Measurements from ENCODE around the gene FHL2. TPM values are rescaled to one million over a fixed set of nuclear protein-coding genes. Genes with fewer than 3 reads are reported as not detected.

Gene FHL2
- total and polyA plus RNA-seq, 2 of the 13 experiments (the other 11 are each of a cell fraction or from before 2014, with no cell fraction given) = 1.9 to 74.8 TPM

- peak; percentile 87; the same call in 1 of the 2 replicates for TF ChIP-seq ZNF232 (CRISPR knock-in tag; IDR thresholded peaks at IDR 0.05; ENCODE audit: borderline replicate concordance)
- TF ChIP-seq ZNF678 (CRISPR knock-in tag; IDR thresholded peaks at IDR 0.05) = peak; percentile 64; the same call in 1 of the 2 replicates
- no peak for TF ChIP-seq HDAC1 (CRISPR knock-in tag; IDR thresholded peaks at IDR 0.05)
- TF ChIP-seq GATAD1 (CRISPR knock-in tag; IDR thresholded peaks at IDR 0.05) = peak; percentile 43; the same call in 1 of the 2 replicates
- TF ChIP-seq, protein P1, sequence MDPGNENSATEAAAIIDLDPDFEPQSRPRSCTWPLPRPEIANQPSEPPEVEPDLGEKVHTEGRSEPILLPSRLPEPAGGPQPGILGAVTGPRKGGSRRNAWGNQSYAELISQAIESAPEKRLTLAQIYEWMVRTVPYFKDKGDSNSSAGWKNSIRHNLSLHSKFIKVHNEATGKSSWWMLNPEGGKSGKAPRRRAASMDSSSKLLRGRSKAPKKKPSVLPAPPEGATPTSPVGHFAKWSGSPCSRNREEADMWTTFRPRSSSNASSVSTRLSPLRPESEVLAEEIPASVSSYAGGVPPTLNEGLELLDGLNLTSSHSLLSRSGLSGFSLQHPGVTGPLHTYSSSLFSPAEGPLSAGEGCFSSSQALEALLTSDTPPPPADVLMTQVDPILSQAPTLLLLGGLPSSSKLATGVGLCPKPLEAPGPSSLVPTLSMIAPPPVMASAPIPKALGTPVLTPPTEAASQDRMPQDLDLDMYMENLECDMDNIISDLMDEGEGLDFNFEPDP (CRISPR knock-in tag; conservative IDR thresholded peaks at IDR 0.05) = peak; percentile 94; the same call in 1 of the 2 replicates
- TF ChIP-seq, protein P2, sequence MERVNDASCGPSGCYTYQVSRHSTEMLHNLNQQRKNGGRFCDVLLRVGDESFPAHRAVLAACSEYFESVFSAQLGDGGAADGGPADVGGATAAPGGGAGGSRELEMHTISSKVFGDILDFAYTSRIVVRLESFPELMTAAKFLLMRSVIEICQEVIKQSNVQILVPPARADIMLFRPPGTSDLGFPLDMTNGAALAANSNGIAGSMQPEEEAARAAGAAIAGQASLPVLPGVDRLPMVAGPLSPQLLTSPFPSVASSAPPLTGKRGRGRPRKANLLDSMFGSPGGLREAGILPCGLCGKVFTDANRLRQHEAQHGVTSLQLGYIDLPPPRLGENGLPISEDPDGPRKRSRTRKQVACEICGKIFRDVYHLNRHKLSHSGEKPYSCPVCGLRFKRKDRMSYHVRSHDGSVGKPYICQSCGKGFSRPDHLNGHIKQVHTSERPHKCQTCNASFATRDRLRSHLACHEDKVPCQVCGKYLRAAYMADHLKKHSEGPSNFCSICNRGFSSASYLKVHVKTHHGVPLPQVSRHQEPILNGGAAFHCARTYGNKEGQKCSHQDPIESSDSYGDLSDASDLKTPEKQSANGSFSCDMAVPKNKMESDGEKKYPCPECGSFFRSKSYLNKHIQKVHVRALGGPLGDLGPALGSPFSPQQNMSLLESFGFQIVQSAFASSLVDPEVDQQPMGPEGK (CRISPR knock-in tag; IDR thresholded peaks at IDR 0.05) = no peak; the same call in 1 of the 2 replicates
- no peak; the same call in 1 of the 2 replicates for TF ChIP-seq FOSL2 (CRISPR knock-in tag; IDR thresholded peaks at IDR 0.05)
- TF ChIP-seq, protein P3, sequence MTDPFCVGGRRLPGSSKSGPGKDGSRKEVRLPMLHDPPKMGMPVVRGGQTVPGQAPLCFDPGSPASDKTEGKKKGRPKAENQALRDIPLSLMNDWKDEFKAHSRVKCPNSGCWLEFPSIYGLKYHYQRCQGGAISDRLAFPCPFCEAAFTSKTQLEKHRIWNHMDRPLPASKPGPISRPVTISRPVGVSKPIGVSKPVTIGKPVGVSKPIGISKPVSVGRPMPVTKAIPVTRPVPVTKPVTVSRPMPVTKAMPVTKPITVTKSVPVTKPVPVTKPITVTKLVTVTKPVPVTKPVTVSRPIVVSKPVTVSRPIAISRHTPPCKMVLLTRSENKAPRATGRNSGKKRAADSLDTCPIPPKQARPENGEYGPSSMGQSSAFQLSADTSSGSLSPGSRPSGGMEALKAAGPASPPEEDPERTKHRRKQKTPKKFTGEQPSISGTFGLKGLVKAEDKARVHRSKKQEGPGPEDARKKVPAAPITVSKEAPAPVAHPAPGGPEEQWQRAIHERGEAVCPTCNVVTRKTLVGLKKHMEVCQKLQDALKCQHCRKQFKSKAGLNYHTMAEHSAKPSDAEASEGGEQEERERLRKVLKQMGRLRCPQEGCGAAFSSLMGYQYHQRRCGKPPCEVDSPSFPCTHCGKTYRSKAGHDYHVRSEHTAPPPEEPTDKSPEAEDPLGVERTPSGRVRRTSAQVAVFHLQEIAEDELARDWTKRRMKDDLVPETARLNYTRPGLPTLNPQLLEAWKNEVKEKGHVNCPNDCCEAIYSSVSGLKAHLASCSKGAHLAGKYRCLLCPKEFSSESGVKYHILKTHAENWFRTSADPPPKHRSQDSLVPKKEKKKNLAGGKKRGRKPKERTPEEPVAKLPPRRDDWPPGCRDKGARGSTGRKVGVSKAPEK (CRISPR knock-in tag; IDR thresholded peaks at IDR 0.05; ENCODE audit: borderline replicate concordance) = no peak
- peak; percentile 59; the same call in 1 of the 2 replicates for TF ChIP-seq ZNF572 (CRISPR knock-in tag; IDR thresholded peaks at IDR 0.05)
- 0 out of 2 replicates have a peak, but pooled peaks have one; percentile 35 for TF ChIP-seq ZNF713 (CRISPR knock-in tag; IDR thresholded peaks at IDR 0.05)
- TF ChIP-seq NFYB (CRISPR knock-in tag; IDR thresholded peaks at IDR 0.05) = no peak
- no peak for TF ChIP-seq EED (CRISPR knock-in tag; IDR thresholded peaks at IDR 0.05)
- peak; percentile 62 for TF ChIP-seq ZNF777 (CRISPR knock-in tag; IDR thresholded peaks at IDR 0.05)
- no peak for TF ChIP-seq HBP1 (CRISPR knock-in tag; IDR thresholded peaks at IDR 0.05; ENCODE audit: low read depth)
- TF ChIP-seq, protein P4, sequence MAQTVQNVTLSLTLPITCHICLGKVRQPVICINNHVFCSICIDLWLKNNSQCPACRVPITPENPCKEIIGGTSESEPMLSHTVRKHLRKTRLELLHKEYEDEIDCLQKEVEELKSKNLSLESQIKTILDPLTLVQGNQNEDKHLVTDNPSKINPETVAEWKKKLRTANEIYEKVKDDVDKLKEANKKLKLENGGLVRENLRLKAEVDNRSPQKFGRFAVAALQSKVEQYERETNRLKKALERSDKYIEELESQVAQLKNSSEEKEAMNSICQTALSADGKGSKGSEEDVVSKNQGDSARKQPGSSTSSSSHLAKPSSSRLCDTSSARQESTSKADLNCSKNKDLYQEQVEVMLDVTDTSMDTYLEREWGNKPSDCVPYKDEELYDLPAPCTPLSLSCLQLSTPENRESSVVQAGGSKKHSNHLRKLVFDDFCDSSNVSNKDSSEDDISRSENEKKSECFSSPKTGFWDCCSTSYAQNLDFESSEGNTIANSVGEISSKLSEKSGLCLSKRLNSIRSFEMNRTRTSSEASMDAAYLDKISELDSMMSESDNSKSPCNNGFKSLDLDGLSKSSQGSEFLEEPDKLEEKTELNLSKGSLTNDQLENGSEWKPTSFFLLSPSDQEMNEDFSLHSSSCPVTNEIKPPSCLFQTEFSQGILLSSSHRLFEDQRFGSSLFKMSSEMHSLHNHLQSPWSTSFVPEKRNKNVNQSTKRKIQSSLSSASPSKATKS (CRISPR knock-in tag; IDR thresholded peaks at IDR 0.05) = no peak
- TF ChIP-seq ZNF33A (CRISPR knock-in tag; IDR thresholded peaks at IDR 0.05; ENCODE audit: borderline replicate concordance) = no peak
- TF ChIP-seq ZMYM4 (CRISPR knock-in tag; IDR thresholded peaks at IDR 0.05) = peak; percentile 78
- TF ChIP-seq CREM (IDR thresholded peaks at IDR 0.05) = no peak
- no peak for TF ChIP-seq CREM (CRISPR knock-in tag; IDR thresholded peaks at IDR 0.05)
Measured at GRCh38 chr2:105329561-105330495, 69.0 kb downstream of the FHL2 start, which contains the start of gene TGFBRAP1 (continued).

All from HepG2 (cell line).